Measurements from ENCODE around the gene CCSER1.

DNA sequence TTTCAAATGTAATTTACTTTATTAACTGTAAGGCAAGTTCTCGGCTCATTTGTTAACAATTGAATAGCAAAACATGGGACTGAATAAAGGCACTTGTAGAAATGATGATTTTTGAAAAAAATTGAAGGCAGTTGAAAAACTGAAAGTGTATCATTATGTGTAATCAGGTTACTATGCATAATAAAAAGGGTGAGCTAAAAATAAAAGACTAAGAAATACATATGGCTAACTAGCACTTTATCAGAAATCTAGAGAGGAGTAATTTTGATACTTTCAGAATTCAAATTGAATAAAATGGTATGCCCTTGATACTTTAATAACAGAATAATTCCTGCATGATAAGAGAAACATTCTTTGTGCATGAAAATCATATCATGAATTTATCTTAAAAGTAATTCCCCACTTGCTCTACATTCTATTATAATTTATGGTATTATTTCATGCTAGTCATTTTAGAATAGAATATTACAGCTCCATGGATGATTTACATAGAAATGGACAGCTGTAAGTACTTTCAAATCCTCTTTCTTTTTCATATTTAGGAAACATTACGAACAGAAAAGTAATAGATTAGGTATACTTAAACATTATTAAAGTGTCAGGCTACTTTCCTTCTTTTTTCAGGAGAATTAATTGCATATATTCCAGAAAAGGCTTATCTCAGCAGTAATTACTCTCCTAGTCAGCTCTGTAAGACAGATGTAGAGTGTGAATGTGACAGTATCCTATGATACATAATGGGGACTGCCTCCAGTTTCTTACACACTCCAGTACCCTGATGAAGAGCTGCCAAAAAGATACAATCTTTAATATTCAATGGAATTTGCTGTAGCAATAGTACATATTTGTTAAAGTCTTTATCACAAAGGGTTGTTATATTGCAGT, 697.3 kb downstream of the CCSER1 start:
- TF ChIP-seq, protein P1, sequence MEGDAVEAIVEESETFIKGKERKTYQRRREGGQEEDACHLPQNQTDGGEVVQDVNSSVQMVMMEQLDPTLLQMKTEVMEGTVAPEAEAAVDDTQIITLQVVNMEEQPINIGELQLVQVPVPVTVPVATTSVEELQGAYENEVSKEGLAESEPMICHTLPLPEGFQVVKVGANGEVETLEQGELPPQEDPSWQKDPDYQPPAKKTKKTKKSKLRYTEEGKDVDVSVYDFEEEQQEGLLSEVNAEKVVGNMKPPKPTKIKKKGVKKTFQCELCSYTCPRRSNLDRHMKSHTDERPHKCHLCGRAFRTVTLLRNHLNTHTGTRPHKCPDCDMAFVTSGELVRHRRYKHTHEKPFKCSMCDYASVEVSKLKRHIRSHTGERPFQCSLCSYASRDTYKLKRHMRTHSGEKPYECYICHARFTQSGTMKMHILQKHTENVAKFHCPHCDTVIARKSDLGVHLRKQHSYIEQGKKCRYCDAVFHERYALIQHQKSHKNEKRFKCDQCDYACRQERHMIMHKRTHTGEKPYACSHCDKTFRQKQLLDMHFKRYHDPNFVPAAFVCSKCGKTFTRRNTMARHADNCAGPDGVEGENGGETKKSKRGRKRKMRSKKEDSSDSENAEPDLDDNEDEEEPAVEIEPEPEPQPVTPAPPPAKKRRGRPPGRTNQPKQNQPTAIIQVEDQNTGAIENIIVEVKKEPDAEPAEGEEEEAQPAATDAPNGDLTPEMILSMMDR (IDR thresholded peaks at IDR 0.05; ENCODE audit: poor library complexity, severe bottlenecking) = no peak
- TF ChIP-seq RAD21 (conservative IDR thresholded peaks at IDR 0.05) = peak; percentile 17
- TF ChIP-seq EP300 (conservative IDR thresholded peaks at IDR 0.05; ENCODE audit: poor library complexity, severe bottlenecking) = peak; percentile 94
- TF ChIP-seq, protein P2, sequence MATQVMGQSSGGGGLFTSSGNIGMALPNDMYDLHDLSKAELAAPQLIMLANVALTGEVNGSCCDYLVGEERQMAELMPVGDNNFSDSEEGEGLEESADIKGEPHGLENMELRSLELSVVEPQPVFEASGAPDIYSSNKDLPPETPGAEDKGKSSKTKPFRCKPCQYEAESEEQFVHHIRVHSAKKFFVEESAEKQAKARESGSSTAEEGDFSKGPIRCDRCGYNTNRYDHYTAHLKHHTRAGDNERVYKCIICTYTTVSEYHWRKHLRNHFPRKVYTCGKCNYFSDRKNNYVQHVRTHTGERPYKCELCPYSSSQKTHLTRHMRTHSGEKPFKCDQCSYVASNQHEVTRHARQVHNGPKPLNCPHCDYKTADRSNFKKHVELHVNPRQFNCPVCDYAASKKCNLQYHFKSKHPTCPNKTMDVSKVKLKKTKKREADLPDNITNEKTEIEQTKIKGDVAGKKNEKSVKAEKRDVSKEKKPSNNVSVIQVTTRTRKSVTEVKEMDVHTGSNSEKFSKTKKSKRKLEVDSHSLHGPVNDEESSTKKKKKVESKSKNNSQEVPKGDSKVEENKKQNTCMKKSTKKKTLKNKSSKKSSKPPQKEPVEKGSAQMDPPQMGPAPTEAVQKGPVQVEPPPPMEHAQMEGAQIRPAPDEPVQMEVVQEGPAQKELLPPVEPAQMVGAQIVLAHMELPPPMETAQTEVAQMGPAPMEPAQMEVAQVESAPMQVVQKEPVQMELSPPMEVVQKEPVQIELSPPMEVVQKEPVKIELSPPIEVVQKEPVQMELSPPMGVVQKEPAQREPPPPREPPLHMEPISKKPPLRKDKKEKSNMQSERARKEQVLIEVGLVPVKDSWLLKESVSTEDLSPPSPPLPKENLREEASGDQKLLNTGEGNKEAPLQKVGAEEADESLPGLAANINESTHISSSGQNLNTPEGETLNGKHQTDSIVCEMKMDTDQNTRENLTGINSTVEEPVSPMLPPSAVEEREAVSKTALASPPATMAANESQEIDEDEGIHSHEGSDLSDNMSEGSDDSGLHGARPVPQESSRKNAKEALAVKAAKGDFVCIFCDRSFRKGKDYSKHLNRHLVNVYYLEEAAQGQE (IDR thresholded peaks at IDR 0.05; ENCODE audit: borderline replicate concordance) = peak; percentile 96
- peak; percentile 74 for TF ChIP-seq POLR2AphosphoS5 (IDR thresholded peaks at IDR 0.05)
- no peak for TF ChIP-seq TAF1 (IDR thresholded peaks at IDR 0.05; ENCODE audit: low read depth)

Measured in neural cell (in vitro differentiated cells).